ENCODE measurements around the gene PACSIN3.

GRCh38 chr11:47225552-47226400, 39.5 kb upstream of the PACSIN3 start:
- TF ChIP-seq CTCF (IDR thresholded peaks at IDR 0.05; ENCODE audit: low read length) (no peak), EZH2 (optimal IDR thresholded peaks at IDR 0.05; ENCODE audit: low read depth, low read length) (no peak)

All from MM.1S (cell line).